ENCODE measurements around the gene SLC35B2.

Gene SLC35B2

GRCh38 chr6:44251576-44252524, 5.5 kb downstream of the SLC35B2 start:
- DNase-seq, result no peak

- no peak for DNase-seq
These were observed 6.6 kb downstream of the SLC35B2 start for GRCh38 chr6:44250718-44251123.

- no peak for DNase-seq
These were observed 7.1 kb downstream of the SLC35B2 start for GRCh38 chr6:44250067-44250717.

- no peak for DNase-seq
These were observed 8.1 kb downstream of the SLC35B2 start for GRCh38 chr6:44249082-44249748.

GRCh38 chr6:44248579-44248978, 8.7 kb downstream of the SLC35B2 start:
- DNase-seq, result no peak

GRCh38 chr6:44247338-44248302, 9.7 kb downstream of the SLC35B2 start:
- DNase-seq, result peak; percentile 85

- DNase-seq, result peak; percentile 94
These were observed 10.5 kb downstream of the SLC35B2 start, which contains the start of gene HSP90AB1 for GRCh38 chr6:44246663-44247337. TSS of gene HSP90AB1 (plus strand) at chr6:44247101. CDS start at chr6:44248630, 1,529 bp downstream.

- DNase-seq, result peak; percentile 76
These were observed 11.2 kb downstream of the SLC35B2 start for GRCh38 chr6:44245912-44246662.

GRCh38 chr6:44245391-44245911, 11.9 kb downstream of the SLC35B2 start:
- no peak for DNase-seq

GRCh38 chr6:44243345-44243744, 14.0 kb downstream of the SLC35B2 start:
- DNase-seq, result no peak

GRCh38 chr6:44238687-44239350, 18.5 kb downstream of the SLC35B2 start:
- DNase-seq, result no peak

GRCh38 chr6:44237813-44238433, 19.4 kb downstream of the SLC35B2 start:
- DNase-seq, result peak; percentile 75

GRCh38 chr6:44237021-44237812, 20.1 kb downstream of the SLC35B2 start:
- DNase-seq, result peak; percentile 48

GRCh38 chr6:44235891-44236516, 21.3 kb downstream of the SLC35B2 start:
- DNase-seq, result no peak

GRCh38 chr6:44235269-44235668, 22.1 kb downstream of the SLC35B2 start:
- no peak for DNase-seq

GRCh38 chr6:44234101-44235025, 23.0 kb downstream of the SLC35B2 start:
- no peak for DNase-seq

- DNase-seq, result no peak
These were observed 23.7 kb downstream of the SLC35B2 start for GRCh38 chr6:44233567-44234100.
